ENCODE data around the gene ELFN2.

DNA sequence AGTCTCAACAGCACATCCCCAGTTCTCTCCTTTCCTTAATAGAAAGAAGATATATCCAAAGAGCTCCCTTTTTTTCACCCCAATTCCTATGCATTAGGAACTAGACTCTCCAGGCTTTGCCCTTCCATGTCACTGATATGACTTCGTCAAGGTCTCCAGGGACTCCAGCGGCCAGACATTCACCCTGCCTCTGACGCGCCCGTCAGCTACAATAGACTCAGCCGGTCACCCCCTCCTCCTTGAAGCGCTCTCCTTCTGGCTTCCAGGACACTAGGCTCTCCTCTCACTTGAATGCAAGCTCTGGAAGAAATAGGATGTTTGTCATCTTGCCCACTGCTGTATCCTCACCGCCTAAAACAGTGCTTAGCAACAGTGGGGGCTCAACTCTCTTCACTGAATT, 14.9 kb upstream of the ELFN2 start:
- TF ChIP-seq, protein P1, sequence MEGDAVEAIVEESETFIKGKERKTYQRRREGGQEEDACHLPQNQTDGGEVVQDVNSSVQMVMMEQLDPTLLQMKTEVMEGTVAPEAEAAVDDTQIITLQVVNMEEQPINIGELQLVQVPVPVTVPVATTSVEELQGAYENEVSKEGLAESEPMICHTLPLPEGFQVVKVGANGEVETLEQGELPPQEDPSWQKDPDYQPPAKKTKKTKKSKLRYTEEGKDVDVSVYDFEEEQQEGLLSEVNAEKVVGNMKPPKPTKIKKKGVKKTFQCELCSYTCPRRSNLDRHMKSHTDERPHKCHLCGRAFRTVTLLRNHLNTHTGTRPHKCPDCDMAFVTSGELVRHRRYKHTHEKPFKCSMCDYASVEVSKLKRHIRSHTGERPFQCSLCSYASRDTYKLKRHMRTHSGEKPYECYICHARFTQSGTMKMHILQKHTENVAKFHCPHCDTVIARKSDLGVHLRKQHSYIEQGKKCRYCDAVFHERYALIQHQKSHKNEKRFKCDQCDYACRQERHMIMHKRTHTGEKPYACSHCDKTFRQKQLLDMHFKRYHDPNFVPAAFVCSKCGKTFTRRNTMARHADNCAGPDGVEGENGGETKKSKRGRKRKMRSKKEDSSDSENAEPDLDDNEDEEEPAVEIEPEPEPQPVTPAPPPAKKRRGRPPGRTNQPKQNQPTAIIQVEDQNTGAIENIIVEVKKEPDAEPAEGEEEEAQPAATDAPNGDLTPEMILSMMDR (IDR thresholded peaks at IDR 0.05; ENCODE audit: poor library complexity): no peak
- no peak for TF ChIP-seq EZH2 (IDR thresholded peaks at IDR 0.05; ENCODE audit: borderline replicate concordance)
